ENCODE results near the gene MBP.
A peak's percentile ranks its signal among the peaks of the same experiment; 100 is the strongest.
"Not testable (repeated sequence)": the region's sequence is repeated elsewhere in the genome, so short reads cannot be mapped to it uniquely, and the experiment has no call there.

The MBP gene

DNA sequence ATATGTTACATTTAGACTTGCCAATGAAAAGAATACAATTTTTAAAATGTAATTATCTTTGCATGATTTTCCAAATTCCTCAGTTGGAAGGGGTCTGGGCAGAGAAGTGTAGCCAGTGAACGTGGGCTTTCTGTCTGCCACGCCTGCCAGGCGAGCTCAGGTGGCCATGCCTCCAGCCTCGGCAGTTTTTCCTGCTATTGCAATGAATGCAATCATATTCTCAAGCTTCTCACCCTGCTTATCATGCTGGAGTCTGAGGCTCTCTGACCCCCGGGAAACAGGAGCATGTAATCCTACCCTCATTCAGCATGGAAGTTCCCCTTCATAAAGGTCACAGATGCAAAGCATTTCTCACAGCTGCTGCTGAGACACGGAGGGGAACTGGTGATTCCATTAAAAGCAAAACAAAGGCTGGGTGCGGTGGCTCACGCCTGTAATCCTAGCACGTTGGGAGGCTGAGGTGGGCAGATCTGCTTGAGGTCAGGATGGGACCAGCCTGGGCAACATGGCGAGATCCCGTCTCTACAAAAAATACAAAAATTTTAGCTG is 154.8 kb downstream of the MBP start:
- no peak for DNase-seq

DNA sequence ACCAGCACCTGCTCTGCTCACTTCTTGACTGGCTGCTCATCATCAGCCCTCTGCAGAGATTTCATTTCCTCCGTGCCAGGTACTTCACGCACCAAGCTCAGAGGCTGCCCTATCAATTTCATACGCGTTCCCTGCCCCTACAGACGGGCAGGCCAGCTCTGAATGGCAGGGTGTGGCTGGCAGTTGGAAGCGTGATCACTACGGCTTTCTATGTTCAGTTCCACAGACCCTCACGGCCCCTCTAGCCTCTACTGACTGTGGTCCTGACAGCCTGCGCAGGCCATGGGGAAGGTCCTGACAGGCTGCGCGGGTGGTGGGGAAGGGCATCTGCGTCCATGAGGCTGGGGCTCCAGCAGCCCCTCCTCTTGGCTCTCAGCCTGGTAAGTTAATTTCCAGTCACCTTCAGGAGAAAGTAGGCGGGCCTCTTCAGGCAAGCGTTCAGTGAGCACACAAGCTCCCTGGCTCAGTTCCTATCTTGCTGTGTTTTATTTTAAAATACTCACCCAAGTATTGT is 155.4 kb downstream of the MBP start:
- DNase-seq = peak in 1 of 51 donors; percentile 27

DNA sequence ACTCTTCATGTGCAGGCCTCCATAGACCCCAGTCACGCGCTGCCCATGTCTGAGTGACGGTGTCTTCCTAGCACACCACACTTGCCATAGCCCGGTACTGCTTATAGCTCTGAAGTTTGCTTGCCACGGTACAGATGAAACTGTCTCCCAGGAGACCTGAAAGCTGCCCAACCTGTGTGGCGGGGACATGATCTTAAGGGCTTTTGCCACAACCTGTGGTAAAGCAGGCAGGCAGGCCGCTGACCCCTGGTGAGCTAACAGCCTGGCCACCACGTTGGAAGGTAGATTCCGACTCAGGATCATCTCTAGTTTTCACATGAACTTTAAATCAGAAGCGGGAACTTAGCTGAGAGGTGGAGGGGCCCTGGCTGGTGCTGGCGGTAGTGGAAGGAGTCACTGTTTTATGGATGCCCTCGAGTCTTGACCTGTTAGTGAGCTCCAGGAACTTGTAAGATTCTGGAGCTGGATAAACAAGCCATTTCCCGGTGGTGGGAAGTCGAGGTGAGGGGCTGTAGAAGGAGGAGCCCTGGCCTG is 156.9 kb downstream of the MBP start:
- DNase-seq = no peak

DNA sequence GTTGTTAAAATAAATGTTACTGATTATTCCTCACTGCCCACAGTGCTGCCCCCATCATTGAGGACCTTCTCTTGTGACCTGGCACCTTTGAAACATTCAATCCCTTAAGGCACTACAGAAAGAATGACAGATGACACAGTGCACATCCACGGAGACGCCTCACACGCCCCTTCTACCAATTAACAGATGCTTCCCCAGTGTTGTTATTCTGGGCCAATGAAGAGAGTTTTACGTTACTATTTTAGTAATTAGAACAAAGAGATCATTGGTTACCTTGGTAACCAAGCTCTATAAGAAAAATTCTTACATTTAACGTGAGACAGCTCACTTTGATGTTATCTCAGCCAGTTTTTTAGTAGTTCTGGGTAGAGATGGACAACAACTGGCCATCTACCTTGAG is 158.2 kb downstream of the MBP start:
- DNase-seq = no peak

DNA sequence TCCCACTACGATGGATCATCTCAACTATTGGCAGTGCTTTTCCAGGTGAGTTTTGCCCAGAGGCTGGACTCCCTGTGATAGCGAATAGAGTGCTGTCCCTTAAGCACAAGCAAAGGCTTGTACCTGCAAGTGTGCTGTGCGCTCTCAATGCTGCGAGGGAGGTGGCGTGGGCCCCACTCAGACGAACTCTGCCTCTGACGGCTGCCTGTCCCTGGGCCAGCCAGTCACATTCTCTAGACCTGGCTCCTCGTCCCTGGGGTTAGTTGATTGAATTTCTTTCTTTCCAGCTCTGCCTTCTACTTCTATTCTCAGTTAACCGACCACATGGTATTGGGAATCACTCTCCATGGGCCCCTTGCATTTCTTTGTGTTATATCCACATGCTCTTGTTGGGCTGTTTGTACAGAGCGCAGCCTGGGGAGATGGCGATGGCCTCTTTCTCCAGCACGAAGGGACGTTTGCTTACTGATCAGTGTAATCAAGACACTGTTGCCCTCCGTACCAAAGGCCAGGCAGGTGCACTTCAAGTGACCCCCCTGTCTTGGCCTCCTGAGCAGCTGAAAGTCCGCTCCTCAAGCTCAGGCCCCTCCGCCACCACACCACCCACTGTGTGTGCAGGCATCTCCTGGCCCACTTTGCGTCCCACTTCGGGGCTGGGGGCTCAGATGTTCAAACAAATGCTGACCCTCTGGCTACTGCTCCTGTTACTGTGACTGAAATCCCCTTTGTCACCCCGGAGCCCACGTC is 158.9 kb downstream of the MBP start:
- DNase-seq = no peak

DNA sequence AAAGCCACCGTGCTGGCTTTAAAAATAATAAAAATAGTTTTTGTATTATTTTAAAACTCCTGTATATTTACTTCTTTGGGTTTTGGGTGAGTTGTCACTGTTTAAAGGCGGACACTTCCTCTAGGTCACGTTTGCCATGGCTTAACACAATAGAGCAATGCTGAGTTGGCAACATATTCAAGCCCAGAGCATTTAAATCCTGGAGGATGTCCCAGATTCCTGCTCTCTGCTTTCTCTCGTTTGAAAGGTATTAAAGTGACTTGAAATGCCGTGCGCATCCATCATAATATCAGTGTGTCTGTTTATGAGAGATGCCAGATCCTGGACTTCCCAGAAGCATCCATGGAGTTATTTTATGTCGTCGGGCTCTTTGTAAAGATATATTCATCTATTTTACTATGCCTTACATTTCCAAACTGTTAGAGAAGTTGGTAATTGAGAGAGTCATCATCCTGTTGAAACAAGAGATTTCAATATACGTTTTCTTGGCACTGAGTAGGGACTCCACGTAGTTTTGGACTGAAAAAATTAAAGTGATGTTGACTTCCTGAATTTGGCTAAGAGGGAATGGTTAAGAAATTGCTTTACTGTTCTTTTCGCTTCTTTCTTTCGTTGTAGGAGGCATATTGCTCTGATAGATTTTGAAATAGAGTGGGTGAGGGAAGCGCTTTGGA is 159.6 kb downstream of the MBP start:
- DNase-seq = no peak

DNA sequence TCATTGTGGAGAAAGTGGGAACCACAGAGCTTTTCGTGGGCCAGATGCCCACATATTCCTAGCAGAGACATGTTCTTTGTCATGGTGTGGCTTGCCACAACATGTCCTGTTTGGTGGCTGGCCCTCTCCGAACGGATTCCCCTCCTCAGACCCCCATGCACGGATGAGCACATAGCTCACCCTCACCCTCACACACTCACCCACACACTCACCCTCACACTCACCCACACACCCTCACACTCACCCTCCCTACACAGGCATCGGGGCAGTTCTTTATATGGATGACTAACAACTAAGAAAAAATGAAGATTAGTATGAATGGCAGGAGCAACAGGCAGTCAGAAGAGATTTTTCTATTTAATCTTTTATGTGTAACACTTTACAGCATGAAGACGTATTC is 160.3 kb downstream of the MBP start:
- no peak for DNase-seq

DNA sequence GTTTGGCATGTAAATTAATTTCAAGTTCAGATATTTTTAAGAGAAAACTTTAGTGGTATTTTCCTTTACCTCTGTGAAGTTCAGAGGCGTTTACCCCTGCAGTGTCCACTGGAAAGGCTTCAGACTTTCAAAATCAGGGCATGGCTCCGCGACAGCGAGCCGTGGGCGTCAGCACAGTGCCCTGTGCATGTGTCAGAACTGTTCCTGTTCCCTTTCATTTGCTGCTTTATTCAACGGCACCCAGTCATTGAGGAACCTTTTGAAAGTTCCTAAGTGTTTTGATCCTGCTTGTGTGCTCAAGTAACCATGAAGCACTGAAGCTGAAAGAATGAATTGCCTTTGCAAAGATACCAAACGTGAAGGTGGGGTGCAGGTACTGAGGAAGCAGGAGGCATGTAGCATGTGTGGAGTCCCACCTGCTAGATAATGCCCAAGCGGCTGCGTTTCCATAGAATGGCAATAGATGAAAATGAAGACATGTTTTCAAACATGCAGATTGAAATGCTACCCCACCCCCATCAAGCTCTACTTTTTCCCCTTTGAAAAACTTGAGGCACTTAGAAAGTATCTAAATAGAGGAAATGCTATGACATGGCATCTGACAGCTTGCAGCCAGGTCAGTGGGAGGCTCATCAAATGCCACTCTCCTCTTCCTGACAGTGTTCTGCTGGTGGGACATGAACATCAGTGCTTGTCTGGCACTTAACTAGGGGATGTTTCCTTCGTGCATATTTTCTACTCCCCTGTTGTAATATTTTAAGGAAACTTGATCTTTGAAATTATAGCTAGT is 161.6 kb downstream of the MBP start:
- DNase-seq = no peak

DNA sequence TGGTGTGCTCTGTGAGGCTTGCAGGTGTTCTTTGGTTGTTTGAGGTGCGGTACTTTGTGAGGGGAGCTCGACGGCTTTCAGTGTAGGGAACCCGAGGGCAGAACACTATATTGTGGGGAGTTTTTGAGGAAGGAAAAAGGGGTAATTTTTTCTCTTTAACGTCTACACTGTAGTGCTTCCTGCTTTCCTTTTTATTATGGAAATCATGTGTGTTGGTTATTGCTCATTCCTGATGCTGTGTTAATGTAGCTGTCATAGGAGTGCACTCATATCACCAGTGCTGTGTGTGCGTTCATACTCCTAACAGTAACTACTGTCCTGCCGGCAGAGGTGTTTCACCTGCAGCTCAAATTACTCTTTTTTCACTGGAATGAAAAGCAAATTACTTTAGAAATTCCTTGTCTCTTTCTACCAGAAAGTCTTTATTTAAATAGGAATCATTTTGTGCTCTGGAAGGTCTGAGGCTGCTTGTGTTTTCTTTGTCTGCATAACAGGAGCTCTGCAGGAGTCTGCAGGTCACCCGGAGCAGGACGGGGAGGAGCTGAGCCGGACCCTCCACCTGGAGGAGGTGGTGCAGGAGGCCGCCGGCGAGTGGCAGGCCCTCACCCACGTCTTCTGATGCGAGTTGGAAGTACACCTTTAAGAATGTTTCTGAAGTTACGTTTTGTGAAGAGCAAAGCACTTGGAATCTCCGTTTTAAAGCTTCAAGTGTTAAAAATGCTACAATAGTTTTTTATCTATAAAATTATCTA is 164.7 kb downstream of the MBP start:
- no peak for DNase-seq

DNA sequence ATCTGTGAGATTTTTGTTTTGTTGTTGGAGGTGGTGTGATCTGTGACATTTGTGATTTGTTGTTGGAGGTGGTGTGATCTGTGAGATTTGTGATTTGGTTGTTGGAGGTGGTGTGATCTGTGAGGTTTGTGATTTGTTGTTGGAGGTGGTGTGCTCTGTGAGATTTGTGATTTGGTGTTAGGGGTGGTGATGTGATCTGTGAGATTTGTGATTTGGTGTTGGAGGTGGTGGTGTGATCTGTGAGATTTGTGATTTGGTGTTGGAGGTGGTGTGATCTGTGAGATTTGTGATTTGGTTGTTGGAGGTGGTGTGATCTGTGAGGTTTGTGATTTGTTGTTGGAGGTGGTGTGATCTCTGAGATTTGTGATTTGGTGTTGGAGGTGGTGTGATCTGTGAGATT is 165.3 kb downstream of the MBP start:
- DNase-seq = not testable (repeated sequence)

DNA sequence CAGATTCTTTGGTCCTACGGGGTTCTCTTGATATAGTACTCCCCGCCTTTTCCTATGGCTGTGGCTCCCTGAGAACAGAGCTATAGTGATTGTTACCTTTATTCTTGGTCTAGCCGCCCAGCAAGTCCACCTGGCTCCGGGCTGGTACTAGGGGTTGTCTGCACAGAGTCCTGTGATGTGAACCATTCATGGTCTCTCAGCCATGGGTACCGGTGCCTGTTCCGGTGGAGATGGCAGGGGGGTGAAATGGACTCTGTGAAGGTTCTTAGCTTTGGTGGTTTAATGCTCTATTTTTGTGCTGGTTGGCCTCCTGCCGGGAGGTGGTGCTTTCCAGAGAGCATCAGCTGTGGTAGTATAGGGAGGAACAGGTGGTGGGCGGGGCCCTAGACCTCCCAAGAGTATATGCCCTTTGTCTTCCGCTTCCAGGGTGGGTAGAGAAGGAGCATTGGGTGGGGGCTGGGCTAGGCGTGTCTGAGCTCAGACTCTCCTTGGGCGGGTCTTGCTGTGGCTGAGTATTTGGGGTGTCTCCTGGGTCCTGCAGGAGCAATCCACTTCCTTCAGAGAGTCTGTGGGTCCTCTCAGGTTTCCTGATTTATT is 166.9 kb downstream of the MBP start:
- not testable (repeated sequence) for DNase-seq

DNA sequence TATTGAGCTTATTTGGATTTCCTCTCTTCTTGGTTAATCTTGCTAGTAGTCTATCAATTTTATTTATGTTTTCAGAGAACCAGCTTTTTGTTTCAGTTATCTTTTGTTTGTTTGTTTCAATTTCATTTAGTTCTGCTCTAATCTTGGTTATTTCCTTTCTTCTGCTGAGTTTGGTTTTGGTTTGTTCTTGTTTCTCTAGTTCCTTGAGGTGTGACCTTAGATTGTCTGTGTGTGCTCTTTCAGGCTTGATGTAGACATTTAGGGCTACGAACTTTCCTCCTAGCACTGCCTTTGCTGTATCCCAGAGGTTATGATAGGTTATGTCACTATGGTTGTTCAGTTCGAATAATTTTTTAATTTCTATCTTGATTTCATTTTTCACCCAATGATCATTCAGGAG is 168.6 kb downstream of the MBP start:
- DNase-seq = no peak

DNA sequence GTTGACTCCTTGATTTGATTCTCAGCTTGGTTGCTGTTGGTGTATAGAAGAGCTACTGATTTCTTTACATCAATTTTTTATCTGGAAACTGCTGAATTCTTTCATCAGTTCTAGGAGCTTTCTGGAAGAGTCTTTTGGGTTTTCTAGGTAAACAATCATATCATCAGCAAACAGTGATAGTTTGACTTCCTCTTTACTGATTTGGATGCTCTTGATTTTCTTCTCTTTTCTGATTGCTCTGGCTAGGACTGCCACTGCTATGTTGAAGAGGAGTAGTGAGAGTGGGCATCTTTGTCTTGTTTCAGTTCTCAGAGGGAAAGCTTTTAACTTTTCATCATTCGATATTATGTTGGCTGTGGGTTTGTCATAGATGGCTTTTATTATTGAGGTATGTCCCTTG is 169.7 kb downstream of the MBP start:
- DNase-seq = no peak

DNA sequence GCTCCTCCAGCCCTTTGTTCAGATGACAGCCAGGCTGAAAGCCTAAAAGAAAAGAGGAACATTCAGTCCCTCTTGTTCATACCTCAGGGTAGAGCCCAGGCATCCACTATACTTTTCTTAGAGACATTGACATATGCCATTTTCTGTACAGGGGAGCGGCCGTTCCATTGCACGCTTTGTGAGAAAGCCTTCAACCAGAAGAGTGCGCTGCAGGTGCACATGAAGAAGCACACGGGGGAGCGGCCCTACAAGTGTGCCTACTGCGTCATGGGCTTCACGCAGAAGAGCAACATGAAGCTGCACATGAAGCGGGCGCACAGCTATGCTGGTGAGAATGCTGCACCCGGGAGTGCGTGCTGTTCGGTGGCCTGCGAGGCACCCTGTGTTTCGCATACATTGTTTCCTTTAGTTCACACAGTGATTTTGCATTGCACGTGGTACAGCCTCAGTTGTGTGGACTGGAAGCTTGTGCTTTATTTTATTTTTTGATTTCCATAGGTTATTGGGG is 172.0 kb downstream of the MBP start:
- no peak for DNase-seq

DNA sequence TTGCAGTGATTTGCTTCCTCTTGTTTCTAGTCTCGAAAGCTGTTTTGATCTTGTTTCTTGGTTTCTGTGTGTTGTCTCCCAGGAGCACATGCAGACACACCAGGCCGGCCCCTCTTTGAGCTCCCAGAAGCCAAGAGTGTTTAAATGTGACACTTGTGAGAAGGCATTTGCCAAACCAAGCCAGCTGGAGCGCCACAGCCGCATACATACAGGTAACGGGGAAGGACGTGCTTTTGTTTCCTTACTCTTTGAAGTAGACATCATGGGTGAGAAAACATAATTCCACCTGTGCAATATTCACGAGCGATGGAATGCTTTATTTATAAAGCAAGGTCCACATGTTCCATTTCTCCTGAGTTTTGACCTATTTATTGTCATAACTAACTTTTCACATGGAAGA is 173.0 kb downstream of the MBP start:
- no peak for DNase-seq

DNA sequence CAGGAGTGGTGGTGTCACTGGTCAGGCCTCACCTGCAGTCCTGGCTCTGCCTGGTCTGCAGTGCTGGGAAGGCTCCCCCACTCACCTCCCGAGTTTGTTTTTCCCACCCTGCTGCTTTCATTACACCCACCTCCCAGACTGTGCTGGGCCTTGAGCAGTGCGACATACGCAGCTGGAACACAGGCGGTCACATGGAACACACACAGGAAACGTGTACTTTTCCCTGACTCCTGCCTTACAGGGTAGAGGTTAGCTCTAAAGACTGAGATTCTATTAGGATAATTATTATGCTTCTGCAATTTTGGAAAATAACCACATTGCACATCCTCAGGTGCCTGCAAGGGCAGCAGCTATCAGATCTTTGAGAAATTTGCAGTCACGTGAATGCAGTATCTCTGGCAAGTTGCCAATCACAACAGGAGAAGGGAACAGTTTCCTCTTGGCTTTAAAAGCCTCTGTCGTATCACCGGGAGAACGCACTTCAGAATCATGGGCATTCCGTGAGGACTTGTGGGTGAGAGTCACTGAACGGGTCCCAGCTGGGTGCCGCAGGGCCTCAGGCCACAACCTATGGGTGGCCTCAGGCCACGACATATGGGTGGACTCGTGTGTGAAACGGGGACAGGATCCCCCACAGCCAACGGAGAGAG is 173.8 kb downstream of the MBP start:
- DNase-seq = peak in 1 of 51 donors; percentile 27

DNA sequence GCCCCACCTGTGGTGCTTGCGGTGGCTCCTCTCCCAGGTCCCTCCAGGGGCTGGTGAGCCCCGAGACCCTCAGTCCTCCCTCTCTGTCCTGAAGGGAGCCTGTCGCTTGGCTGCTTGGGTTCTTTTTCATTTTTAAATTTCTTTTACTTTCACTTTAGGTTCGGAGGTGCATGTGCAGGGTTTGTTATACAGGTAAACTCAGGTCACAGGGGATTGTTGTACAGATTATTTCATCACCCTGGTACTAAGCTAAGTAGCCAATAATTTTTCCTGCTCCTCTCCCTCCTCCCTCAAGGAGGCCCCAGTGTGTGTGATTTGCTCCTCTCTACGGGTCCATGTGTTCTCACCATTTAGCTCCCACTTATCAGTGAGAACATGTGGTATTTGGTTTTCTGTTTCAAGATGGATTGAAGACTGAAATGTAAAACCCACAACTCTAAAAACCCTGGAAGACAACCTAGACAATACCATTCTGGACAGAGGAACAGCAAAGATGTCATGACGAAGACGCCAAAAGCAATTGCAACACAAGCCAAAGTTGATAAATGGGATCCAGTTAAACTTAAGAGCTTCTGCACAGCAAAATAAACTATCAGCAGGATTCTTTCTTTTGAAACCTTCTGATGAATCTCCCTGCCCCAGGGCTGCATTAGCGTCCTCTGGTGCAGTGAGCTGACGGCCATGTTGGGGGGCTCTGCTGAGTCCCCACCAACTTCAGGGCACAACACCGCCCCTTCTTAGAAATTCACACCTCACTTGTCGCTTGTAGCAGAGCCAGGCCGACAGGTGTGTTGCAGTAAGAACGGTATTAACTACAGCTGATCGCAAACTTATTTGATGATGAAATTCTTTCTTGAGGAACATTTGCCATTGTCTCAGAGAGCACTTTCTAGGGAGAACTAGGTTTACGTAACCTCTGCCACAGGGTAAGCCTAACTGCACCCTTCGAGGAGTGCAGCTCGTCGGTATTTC is 174.9 kb downstream of the MBP start:
- no peak for DNase-seq

DNA sequence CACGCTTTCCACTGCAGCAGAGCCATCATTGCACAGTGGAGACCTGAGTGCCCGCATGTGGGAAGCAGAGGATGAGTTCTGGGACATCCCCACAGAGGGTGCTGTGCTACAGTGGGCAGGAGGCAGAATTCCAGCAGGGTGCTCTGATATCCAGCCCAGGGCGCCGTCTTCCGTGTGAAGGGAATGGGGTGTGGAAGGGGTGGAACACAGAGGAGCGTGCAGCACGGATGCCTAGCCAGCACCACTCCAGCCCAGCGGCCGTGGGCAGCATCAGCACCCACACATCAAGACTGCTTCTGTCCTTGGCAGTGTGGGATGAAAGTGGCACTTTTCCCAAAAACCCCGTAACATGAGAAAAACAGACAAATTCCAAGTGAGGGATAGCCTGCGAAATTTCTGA is 175.9 kb downstream of the MBP start:
- no peak for DNase-seq
